ENCODE results near the gene KCTD13.

- no peak for TF ChIP-seq CTCF (IDR thresholded peaks at IDR 0.05; ENCODE audit: insufficient read depth, low read length, poor library complexity, severe bottlenecking)
- TF ChIP-seq EZH2phosphoT487 (conservative IDR thresholded peaks at IDR 0.05; ENCODE audit: low read length) = no peak
These were observed 45.3 kb upstream of the KCTD13 start for GRCh38 chr16:29971304-29971703.

Measured in SU-DHL-6 (cell line).